Activated CD8-positive, alpha-beta memory T cell treated with anti-CD3 and anti-CD28 coated beads for 24 hours (primary cell): ENCODE data around the gene MIEN1.
"Not testable (repeated sequence)": the region's sequence is repeated elsewhere in the genome, so short reads cannot be mapped to it uniquely, and the experiment has no call there.

ENCODE experiments used
- DNase-seq: peaks from one replicate; pipeline ENCODE4 v3.0.0-alpha.2; 2020

Gene MIEN1

DNA sequence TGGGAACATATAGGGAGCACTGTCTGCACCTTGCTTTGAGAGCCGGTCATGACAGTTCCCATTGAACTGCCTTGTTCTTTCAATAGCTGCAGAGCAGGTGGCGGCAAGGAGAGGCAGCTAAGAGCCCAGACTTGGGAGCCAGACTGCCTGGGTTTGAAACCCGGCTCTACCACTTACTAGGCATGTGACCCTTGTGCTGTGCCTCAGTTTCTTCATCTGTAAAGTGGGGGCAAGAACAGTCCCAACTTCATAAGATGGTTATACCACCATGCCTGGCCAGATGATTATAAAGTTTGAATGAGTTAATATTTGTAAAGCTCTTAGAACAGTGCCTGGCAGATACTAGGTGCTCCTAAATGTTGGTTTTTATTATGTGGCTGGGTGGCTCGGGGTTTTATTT, 16.1 kb downstream of the MIEN1 start:
- DNase-seq = no peak

DNA sequence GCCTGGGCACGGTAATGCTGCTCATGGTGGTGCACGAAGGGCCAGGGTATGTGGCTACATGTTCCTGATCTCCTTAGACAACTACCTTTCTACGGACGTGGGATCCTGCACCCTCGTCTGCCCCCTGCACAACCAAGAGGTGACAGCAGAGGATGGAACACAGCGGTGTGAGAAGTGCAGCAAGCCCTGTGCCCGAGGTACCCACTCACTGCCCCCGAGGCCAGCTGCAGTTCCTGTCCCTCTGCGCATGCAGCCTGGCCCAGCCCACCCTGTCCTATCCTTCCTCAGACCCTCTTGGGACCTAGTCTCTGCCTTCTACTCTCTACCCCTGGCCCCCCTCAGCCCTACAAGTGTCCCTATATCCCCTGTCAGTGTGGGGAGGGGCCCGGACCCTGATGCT, 18.5 kb downstream of the MIEN1 start:
- no peak for DNase-seq

DNA sequence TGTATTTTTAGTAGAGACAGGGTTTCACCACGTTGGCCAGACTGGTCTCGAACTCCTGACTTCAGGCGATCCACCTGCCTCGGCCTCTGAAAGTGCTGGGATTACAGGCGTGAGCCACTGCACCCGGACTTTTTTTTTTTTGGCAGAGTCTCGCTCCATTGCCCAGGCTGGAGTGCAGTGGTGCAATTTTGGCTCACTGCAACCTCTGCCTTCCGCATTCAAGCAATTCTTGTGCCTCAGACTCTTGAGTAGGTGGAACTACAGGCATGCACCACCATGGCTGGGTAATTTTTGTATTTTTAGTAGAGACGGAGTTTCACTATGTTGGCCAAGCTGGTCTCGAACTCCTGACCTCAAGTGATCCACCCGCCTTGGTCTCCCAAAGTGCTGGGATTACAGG, 19.3 kb downstream of the MIEN1 start:
- DNase-seq = not testable (repeated sequence)

DNA sequence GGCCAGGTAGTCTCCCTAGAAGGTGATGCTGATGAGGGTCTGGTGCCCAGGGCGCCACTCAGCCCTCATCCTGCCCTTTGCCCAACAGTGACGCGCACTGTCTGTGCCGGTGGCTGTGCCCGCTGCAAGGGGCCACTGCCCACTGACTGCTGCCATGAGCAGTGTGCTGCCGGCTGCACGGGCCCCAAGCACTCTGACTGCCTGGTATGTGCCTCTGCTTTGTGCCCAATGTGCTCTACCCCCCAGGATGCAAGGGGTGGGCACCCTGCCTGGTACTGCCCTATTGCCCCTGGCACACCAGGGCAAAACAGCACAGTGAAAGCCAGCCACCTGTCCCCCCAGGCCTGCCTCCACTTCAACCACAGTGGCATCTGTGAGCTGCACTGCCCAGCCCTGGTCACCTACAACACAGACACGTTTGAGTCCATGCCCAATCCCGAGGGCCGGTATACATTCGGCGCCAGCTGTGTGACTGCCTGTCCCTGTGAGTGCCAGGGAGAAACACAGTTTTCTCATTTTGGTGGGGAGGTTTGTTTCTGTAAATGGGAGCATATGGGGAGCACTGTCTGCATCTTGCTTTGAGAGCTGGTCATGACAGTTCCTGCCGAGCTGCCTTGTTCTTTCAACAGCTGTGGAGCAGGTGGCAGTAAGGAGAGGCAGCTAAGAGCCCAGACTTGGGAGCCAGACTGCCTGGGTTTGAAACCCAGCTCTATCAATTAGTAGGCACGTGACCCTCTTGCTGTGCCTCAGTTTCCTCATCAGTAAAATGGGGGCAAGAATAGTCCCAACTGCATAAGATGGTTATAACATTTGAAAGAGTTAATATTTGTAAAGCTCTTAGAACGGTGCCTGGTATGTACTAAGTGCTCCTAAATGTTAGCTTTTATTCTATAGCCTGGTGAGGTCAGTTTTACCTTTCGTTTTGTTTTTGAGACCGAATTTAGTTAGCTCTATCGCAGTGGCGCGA, 20.1 kb downstream of the MIEN1 start:
- DNase-seq = no peak

DNA sequence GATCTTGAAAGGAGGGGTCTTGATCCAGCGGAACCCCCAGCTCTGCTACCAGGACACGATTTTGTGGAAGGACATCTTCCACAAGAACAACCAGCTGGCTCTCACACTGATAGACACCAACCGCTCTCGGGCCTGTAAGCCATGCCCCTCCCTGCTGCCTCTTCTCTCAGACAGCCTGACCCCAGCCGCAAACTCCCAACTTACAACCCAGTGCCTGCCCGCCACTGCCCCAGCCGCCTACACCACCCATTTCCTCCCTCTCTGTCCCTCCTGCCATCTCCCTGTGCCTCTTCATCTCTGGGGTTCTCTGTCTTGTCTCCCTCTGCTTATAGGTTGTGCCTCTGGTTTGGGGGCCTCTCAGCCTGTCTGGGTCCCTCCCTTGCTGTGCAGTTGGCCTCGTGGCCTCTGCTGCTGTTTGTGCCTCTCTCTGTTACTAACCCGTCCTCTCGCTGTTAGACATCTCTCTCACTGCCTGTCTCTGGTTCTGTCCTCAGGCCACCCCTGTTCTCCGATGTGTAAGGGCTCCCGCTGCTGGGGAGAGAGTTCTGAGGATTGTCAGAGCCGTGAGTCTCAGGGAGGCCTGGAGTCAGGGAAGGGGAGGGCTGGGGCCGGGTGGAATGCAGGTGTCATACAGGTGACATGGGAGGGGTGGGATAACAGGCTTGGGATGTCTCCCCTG, 20.9 kb downstream of the MIEN1 start:
- no peak for DNase-seq

DNA sequence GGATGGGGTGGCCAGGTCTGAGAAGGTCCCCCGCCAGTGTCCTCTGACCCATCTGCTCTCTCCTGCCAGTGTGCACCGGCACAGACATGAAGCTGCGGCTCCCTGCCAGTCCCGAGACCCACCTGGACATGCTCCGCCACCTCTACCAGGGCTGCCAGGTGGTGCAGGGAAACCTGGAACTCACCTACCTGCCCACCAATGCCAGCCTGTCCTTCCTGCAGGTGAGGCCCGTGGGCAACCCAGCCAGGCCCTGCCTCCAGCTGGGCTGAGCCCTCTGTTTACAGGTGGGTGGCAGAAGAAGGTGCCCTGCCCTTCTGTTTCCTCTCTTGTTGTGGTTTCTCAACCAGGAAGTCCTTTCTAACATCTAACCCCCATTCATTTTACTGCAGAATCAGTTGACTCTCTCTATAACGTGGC, 23.4 kb downstream of the MIEN1 start:
- no peak for DNase-seq

DNA sequence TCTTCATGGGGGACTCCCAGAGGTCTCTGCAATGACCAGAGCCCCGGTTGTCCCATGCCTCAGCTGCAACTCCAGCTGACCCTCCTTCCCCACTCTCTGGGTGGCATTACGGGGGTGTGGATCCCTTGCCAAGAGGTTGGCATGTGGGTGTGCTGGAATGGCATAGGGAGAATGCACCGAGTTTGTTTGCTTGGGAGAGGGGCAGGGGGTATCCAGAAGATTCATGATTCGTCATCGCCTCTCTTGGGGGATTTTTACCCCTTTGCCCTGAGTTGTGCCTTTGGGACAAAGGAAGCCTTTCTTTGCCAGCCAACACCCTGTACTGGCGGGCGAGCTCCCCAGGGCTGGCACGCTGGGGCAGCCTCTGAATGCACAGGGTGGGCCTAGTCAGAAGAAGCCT, 23.9 kb downstream of the MIEN1 start:
- DNase-seq = no peak

DNA sequence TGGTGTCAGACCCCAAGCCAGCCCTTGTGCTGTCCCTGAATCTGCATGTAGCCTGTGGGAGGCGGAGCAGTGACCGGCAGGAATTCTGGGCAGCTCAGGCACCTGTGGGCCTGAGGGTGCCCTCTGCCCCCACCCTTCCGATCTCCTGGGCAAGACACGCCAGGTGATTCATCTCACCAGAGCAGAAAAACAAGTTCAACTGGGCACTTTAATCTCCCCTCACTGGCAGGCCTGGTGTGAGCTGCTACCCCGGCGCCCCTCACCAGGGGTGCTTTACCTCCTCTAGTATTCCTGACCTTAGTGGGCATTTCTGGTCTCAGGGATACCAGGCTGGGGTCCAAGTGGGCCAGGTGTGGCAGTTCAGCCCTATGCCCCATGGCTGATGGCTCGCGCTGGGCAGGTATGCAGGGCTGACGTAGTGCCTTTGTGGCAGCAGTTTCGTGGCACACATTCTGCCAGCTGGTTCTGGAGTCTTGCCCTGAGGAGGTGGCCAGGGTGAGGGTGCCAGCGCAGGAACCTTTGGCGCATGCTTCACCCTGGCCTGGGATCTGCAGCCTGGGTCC, 24.5 kb downstream of the MIEN1 start:
- DNase-seq = no peak

DNA sequence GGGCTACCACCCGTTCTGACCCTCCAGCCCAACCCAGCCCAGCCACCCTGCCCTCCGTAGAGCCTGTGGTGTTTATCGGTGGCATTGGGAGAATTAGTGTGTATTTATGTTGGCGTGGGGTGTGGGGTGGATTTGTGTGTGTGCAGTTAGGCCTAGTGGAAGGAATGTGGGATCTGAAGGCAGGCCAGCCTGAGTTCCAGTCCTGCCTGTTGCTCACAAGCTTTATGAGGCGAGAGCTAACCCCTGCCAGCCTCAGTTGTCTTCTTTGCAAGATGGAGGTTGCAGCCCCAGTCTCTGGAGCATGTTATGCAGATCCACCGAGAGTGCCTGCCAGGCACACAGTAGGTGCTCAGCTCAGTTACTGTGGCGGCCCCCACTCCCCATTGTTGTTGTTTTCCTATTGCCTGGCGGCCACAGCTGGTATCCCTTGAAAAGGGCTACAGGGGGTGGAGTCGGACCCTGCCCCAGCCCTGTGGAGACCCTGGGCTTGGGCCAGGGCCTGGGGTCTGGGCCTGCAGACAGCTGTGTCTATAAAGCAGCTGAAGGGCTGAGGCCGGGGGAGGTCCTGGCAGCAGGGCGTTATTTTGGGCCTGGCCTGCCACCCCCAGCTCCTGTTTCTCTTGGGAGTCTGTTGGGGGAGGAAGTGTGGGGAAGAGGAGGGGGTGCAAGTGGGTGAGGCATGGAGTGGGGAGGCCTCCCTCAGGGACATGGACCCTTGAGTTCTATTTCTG, 25.3 kb downstream of the MIEN1 start:
- DNase-seq = no peak

DNA sequence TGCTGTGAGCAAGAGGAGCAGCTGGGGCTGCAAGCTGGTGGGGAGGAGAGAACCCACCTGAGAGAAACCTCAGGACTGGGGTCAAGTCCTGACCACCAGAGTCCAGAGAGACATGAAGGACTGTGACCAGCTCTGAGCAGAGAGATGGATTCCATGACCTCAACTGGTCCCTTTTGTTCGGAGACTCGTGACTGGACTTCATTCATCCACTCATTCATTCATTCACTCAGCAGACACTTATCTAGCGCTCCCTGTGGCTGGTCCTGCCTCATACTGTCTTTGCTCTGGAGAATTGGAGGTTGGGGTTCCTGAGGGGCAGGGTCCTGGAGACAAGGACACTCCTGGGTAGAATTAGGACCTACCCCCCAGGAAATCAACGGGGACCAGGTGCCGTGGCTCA, 26.4 kb downstream of the MIEN1 start:
- no peak for DNase-seq

DNA sequence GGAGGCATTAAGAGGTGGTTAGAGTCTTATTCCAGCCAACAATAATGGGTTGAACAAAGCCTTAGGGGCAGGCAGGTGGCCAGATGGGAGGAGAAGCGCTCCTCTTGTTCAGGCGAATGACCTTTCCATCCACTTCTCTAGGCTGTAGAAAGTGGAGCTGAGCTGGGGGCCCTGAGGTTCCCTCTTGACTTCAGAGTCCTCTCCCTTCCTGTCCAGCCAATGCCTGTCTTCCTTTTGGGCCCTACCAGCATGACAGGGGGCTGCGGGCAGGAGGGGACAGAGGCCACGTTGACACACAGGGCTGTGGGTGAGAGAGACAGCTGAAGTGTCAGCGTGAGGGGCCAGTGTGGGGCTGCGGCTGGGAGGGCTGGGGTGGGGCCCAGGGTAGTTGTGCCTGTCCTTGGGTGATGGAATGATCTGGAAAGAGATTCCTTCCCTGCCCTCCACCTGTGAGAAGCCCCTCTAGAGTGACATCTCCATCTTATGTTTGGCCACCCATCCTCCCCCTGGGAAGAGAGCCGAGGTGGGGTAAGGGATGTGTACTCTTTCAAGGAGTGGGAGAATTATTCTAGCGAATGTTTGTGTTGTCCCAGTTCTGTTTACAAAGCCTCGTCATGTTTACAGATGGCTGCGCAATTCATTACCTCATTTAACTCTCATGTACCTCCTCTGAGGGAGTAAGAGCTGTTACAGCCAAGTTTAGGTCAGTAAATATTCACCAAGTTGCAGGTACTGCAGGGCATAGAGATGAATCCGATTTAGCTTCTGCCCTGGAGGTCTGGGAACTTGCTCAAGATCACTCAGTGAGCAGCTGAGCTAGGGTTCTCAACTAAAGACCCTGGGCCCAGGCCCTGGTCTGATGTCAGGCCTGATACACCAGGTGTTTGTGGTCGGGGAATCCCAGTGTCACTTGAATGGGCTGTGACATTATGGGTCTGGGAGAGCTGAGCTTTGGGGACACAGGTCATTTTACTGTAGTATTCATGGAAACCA, 27.1 kb downstream of the MIEN1 start:
- DNase-seq = no peak

DNA sequence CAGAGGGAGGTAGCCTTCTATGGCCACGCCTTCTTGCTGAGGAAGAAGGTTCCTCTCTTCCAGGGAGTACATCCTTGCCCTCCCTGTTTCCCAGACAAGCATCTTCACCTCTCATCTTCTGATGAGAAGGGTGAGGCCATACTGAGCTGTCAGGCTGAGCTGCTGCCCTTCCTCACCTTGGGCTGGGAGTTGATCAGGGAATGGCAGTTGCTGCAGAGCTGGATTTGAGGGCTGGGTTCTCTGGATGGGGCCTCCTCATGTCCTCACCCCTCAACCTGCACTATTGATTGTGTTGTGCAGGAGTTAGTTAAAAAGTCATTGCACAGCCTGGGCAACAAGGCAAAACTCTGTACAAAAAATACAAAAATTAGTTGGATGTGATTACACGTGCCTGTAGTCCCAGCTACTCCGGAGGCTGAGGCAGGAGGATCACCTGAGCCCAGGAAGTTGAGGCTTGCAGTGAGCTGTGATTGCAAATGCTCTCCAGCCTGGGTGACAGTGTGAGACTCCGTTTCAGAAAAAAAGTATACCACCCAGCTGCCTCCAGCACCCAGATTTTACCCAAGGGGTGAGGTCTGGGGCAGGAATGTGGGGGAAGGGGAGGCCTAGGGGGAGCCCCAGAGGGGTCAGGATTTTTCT, 28.4 kb downstream of the MIEN1 start:
- DNase-seq = no peak

DNA sequence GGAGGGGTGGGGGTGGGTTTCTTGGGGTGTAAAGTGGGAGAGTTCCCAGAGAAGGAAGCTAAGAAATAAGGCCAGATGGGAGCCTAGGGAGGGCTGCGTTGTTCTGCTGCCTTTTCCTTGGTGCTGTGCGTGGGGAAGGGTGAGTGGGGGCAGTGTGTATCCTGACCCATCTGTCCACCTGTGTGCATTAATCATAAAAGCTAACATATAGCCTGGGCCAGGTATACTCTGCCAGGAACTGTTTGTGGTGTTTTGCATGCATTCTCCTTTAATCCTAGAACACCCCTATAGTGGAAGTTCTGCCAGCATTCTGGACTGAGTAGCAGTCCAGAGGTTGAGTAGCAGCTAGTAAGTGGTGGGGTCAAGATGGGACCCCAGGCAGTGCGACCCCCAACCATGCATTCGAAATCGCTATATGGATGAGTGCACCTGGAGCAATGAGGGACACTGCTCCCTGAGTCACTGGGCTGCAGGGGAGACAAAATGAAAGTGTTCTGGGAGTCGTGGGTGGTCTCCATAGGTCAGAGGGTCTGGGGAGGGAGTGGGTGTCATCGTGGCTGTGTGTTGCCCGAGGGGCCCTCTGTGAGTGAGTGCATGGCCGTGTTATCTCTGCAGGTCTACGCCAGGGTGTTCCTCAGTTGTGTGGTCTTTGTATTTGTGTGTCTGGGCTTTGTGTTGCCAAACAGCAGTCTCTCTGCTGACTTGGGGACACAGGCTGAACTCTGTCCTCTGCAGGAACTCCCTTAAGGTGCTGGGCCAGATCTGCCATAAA, 29.1 kb downstream of the MIEN1 start:
- DNase-seq = no peak

DNA sequence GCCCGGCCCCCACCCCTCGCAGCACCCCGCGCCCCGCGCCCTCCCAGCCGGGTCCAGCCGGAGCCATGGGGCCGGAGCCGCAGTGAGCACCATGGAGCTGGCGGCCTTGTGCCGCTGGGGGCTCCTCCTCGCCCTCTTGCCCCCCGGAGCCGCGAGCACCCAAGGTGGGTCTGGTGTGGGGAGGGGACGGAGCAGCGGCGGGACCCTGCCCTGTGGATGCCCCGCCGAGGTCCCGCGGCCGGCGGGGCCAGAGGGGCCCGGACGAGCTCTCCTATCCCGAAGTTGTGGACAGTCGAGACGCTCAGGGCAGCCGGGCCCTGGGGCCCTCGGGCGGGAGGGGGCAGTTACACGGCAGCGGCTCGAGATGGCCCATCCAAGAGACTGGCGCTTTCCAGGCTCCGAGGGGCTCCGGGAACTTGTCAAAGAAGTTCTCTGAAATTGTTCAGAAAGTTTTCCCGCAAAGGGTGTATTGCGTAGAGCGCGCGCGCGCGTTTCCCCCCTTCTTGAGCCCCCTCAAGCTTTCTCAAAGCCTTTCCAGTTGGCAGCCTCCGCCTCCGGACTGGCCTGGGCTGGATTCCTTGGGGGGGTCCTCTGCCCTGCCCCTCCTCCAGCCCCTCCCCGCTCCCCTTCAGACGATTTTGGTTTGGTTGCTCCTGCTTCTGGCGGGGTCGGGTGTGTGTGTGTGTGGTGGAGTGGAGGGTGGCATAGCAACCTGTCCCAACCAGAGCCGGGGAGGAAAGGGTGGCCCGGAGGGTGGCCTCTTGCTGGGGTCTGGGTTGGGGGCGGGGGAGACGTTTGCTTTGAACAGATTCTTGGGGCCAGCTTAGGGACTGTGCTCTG, 30.0 kb downstream of the MIEN1 start:
- no peak for DNase-seq

DNA sequence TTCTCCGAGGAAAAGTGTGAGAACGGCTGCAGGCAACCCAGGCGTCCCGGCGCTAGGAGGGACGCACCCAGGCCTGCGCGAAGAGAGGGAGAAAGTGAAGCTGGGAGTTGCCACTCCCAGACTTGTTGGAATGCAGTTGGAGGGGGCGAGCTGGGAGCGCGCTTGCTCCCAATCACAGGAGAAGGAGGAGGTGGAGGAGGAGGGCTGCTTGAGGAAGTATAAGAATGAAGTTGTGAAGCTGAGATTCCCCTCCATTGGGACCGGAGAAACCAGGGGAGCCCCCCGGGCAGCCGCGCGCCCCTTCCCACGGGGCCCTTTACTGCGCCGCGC, 30.5 kb downstream of the MIEN1 start, which contains the start of gene ERBB2:
ERBB2 (plus strand) TSS at position 247 of the 330 bp plus-strand sequence. CDS start 175 bp downstream, outside the sequence.
- DNase-seq = no peak

DNA sequence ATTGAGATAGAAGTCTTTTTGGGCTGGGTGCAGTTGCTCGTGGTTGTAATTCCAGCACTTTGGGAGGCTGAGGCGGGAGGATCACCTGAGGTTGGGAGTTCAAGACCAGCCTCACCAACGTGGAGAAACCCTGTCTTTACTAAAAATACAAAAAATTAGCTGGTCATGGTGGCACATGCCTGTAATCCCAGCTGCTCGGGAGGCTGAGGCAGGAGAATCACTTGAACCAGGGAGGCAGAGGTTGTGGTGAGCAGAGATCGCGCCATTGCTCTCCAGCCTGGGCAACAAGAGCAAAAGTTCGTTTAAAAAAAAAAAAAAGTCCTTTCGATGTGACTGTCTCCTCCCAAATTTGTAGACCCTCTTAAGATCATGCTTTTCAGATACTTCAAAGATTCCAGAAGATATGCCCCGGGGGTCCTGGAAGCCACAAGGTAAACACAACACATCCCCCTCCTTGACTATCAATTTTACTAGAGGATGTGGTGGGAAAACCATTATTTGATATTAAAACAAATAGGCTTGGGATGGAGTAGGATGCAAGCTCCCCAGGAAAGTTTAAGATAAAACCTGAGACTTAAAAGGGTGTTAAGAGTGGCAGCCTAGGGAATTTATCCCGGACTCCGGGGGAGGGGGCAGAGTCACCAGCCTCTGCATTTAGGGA, 31.0 kb downstream of the MIEN1 start:
- DNase-seq = not testable (repeated sequence)

DNA sequence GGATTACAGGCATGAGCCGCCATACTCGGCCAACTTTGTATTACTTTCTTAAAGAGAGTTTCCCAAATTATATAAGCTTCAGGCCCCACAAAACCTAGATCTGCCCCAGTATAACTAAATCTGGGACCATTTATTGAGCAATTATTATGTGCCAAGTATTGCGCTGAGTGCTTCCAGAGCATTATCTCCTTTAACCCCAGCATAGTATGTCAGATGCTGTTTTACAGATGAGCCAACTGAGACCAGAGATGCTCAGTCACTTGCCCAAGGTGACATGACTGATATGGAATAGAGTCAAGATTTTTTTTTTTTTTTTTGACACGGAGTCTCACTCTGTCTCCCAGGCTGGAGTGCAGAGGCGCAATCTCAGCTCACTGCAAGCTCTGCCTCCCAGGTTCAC, 32.4 kb downstream of the MIEN1 start:
- DNase-seq = no peak

DNA sequence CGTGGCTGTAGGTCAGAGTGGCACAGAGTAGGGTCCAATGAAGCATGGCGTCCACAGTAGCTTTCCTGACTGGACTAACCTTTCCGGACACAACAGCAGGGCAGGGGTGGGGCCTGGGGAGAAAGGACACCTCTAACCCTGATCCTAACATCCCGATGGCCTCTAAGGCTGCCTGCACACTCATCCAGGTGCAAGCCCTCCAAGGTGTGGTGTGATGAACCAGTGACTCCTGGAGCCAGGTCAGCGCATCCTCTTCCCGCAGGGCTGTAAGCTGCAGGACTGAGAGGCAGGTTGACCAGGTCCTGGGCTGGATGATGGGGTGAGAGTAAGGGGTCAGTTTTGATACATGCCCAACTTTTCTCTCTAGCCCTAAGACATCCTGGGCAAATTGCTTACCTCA, 33.6 kb downstream of the MIEN1 start:
- DNase-seq = no peak

DNA sequence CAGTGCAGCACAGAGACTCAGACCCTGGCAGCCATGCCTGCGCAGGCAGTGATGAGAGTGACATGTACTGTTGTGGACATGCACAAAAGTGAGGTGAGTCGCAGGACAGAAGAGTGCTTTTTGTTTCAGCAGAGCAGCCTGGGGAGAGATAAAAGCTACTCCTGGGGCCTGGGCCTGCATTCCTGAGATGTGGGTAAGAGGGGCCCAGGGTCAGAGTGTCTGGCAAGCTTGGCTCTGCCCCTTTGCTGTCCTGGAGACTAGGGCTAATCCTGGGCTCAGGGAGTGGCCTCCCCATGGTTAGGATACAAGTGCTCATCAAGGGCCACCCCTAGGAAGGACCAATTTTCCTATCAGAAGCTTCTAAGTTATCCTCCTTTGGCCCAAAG, 35.2 kb downstream of the MIEN1 start:
- no peak for DNase-seq
